HepG2 (cell line): ENCODE results near the gene PYCR2. TPM values are rescaled to one million over a fixed set of nuclear protein-coding genes. Genes with fewer than 3 reads are reported as not detected.
A peak's percentile ranks its signal among the peaks of the same experiment; 100 is the strongest.

Experiments
- CHCHD3 ChIP-seq: sonication (generic); formaldehyde crosslinking; IDR thresholded peaks from 2 replicates; pipeline ENCODE4 v1.8.0; 2022; ENCODE audit warnings: mild to moderate bottlenecking, missing genetic modification reagents, moderate library complexity
- GZF1 ChIP-seq: sonication (generic); formaldehyde crosslinking; IDR thresholded peaks from 2 replicates; pipeline ENCODE4 v1.5.1; 2020; ENCODE audit warnings: mild to moderate bottlenecking, missing genetic modification reagents
- HOXA3 ChIP-seq: sonication (generic); formaldehyde crosslinking; IDR thresholded peaks from 2 replicates; pipeline ENCODE4 v1.5.0; 2020; ENCODE audit warnings: missing genetic modification reagents
- KDM2A ChIP-seq: sonication (generic); formaldehyde crosslinking; IDR thresholded peaks from 2 replicates; pipeline ENCODE4 v1.4.0; 2020; ENCODE audit warnings: low read depth, missing genetic modification reagents, borderline replicate concordance
- KIAA2018 ChIP-seq: sonication (generic); formaldehyde crosslinking; IDR thresholded peaks from 2 replicates; pipeline ENCODE4 v1.5.0; 2020; ENCODE audit warnings: mild to moderate bottlenecking, missing genetic modification reagents, borderline replicate concordance
- NCOR1 ChIP-seq: fragments of 200-600 bp; sonication (generic); IDR thresholded peaks from 2 replicates; pipeline ENCODE4 v1.7.0; 2017; ENCODE audit warnings: antibody characterized with exemption, low read length, borderline replicate concordance
- RBM39 ChIP-seq: fragments of 200-400 bp; formaldehyde crosslinking; IDR thresholded peaks from one replicate; pipeline ENCODE4 v1.6.1; 2018; ENCODE audit warnings: antibody characterized with exemption, mild to moderate bottlenecking, low read depth, low read length; ENCODE audit not compliant: poor library complexity, severe bottlenecking
- RELA ChIP-seq: sonication (generic); formaldehyde crosslinking; IDR thresholded peaks from 2 replicates; pipeline ENCODE4 v1.4.0; 2020; ENCODE audit warnings: missing genetic modification reagents
- RFX5 ChIP-seq: IDR thresholded peaks from 2 replicates; pipeline ENCODE4 v1.6.1; 2011; ENCODE audit warnings: low read depth, low read length, improper control_type of control experiment
- SRF ChIP-seq: IDR thresholded peaks from 2 replicates; pipeline ENCODE4 v1.6.1; 2011; ENCODE audit warnings: mild to moderate bottlenecking, low read depth, low read length, moderate library complexity
- TEAD3 ChIP-seq: optimal IDR thresholded peaks from 2 replicates; pipeline ENCODE3; 2016; ENCODE audit warnings: borderline replicate concordance
- ZFYVE20 ChIP-seq: sonication (generic); formaldehyde crosslinking; IDR thresholded peaks from 2 replicates; pipeline ENCODE4 v1.8.0; 2023; ENCODE audit warnings: low read depth, mild to moderate bottlenecking, moderate library complexity, missing genetic modification reagents, borderline replicate concordance
- ZNF275 ChIP-seq: sonication (generic); formaldehyde crosslinking; IDR thresholded peaks from 2 replicates; pipeline ENCODE4 v1.8.0; 2022; ENCODE audit warnings: missing genetic modification reagents, mild to moderate bottlenecking, inconsistent platforms, borderline replicate concordance
- ZNF3 ChIP-seq: IDR thresholded peaks from 2 replicates; pipeline ENCODE4 v1.7.0; 2017; ENCODE audit warnings: inconsistent platforms
- ZNF33B ChIP-seq: sonication (generic); formaldehyde crosslinking; IDR thresholded peaks from 2 replicates; pipeline ENCODE4 v1.5.1; 2020; ENCODE audit warnings: mild to moderate bottlenecking, missing genetic modification reagents
- ZNF343 ChIP-seq: sonication (generic); formaldehyde crosslinking; IDR thresholded peaks from 2 replicates; pipeline ENCODE4 v1.4.0; 2020; ENCODE audit warnings: mild to moderate bottlenecking, missing genetic modification reagents
- ZNF468 ChIP-seq: sonication (generic); formaldehyde crosslinking; IDR thresholded peaks from 2 replicates; pipeline ENCODE4 v1.8.0; 2022; ENCODE audit warnings: mild to moderate bottlenecking, moderate library complexity, missing genetic modification reagents
- ZNF564 ChIP-seq: sonication (generic); formaldehyde crosslinking; IDR thresholded peaks from 2 replicates; pipeline ENCODE4 v1.8.1; 2023; ENCODE audit warnings: mild to moderate bottlenecking, missing genetic modification reagents
- ZNF75D ChIP-seq: sonication (generic); formaldehyde crosslinking; IDR thresholded peaks from 2 replicates; pipeline ENCODE4 v1.8.1; 2023; ENCODE audit warnings: missing genetic modification reagents, mild to moderate bottlenecking, borderline replicate concordance
- ZNF777 ChIP-seq: sonication (generic); formaldehyde crosslinking; IDR thresholded peaks from 2 replicates; pipeline ENCODE4 v1.4.0; 2020; ENCODE audit warnings: missing genetic modification reagents
- ZNF792 ChIP-seq: IDR thresholded peaks from 2 replicates; pipeline ENCODE4 v1.6.1; 2016
- ZNF850 ChIP-seq: sonication (generic); formaldehyde crosslinking; conservative IDR thresholded peaks from 2 replicates; pipeline ENCODE4 v1.9.0; 2021; ENCODE audit warnings: mild to moderate bottlenecking, missing genetic modification reagents
- ZSCAN25 ChIP-seq: sonication (generic); formaldehyde crosslinking; IDR thresholded peaks from 2 replicates; pipeline ENCODE4 v1.8.0; 2022; ENCODE audit warnings: mild to moderate bottlenecking, missing genetic modification reagents
- polyA plus RNA-seq, 8 experiments: library from polyadenylated mRNA; depleted of rRNA in 3 of 8; stranded (reverse) in 7 of 8; unstranded in 1 of 8; fragments of >200 nt; fragmentation: Illumina TruSeq in 4 of 8; extraction: Trizol in 4 of 8; gene quantifications; 2 replicates each; pipeline versions ENCODE4 v1.2.1 to v1.2.3, GENCODE V29; 2011 to 2016; ENCODE audit warnings: low read depth in 4 of 8, missing spikeins in 1 of 8, mixed read lengths in 1 of 8; ENCODE audit not compliant: insufficient read depth in 1 of 8
- total RNA-seq, 5 experiments: library from RNA; depleted of rRNA; stranded (reverse); fragments of >200 nt; fragmentation: Illumina TruSeq; extraction: Trizol; gene quantifications; 2 replicates each; pipeline ENCODE4 v1.2.3, GENCODE V29; 2016; ENCODE audit warnings: low read depth in 1 of 5

Gene PYCR2
- total and polyA plus RNA-seq, 2 of the 13 experiments (the other 11 are each of a cell fraction or from before 2014, with no cell fraction given): 47.2 to 47.8 TPM

DNA sequence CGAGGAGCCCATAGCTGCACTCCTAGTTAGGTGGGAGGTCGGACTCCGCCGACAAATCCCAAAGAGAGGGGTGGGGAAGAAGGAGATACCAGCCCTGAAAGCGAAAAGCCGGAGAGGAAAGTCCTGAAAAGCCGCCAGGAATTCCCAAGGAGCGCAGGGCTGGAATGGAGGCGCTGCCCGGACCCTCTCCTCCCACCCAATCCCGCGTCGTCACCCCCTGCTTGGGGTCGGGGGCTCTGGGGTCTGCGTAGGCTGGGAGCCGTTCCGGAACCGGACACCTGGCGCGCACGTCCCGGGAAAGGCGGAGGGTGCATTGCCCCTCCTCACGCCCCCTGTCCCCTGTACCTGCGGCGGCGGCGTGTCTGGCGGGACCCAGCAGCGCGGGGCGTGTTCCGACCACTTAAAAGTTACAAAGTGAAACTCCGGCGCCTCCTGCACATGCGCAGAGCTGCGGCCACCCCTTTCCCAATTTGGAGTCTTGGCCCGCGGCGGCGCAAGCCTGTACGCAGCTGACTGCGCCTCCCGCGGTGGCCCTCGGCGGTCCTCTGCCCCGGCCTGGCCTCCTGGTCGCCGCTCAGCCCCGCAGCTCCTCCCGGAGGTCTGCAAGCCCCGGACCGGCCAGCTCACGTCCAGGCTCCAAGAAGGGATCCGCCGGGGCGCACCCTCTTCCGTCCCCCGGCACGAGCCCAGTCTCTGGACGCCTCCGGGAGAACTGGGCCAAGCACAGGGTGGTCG, 41.9 kb downstream of the PYCR2 start, which contains the start of gene TMEM63A (continued):
- TF ChIP-seq KIAA2018 (CRISPR knock-in tag) (no peak), ZFYVE20 (CRISPR knock-in tag) (no peak), SRF (peak; percentile 68; the same call in 1 of the 2 replicates), ZNF777 (CRISPR knock-in tag) (peak; percentile 94), RBM39 (peak; percentile 40), ZNF792 (CRISPR knock-in tag) (no peak; the same call in 1 of the 2 replicates), ZNF3 (CRISPR knock-in tag) (no peak), ZSCAN25 (CRISPR knock-in tag) (no peak), GZF1 (CRISPR knock-in tag) (no peak), KDM2A (no peak), ZNF275 (CRISPR knock-in tag) (no peak), HOXA3 (peak; percentile 66), ZNF343 (CRISPR knock-in tag) (peak; percentile 86), RELA (no peak), TEAD3 (CRISPR knock-in tag) (no peak), ZNF468 (CRISPR knock-in tag) (0 out of 2 replicates have a peak, but pooled peaks have one; percentile 57), ZNF75D (no peak), ZNF33B (CRISPR knock-in tag) (peak; percentile 74; the same call in 1 of the 2 replicates), CHCHD3 (CRISPR knock-in tag) (no peak), ZNF564 (CRISPR knock-in tag) (peak; percentile 61), ZNF850 (CRISPR knock-in tag) (no peak; the same call in 1 of the 2 replicates), NCOR1 (0 out of 2 replicates have a peak, but pooled peaks have one; percentile 20), RFX5 (no peak)
